ENCODE results near the gene DGKD. TPM values are rescaled to one million over a fixed set of nuclear protein-coding genes. Genes with fewer than 3 reads are reported as not detected.
A peak's percentile ranks its signal among the peaks of the same experiment; 100 is the strongest.

Gene DGKD
- total and polyA plus RNA-seq, 9 of the 15 experiments (the other 6 are each of a cell fraction or from before 2014, with no cell fraction given) = 0.52 to 29.5 (median 10.6) TPM

GRCh38 chr2:233385489-233386044 is 31.3 kb downstream of the DGKD start (continued):
- no peak for TF ChIP-seq ZMIZ1 (IDR thresholded peaks at IDR 0.05; ENCODE audit: low read depth in 2 of 2, low read length in 2 of 2)

- FAIRE-seq = no peak
- ChIA-PET POLR2A (no interaction called here), CTCF (ENCODE audit: low intra/inter-chr PET ratio) (no interaction called here)
- TF ChIP-seq BRF1 (IDR thresholded peaks at IDR 0.05; ENCODE audit: borderline replicate concordance, extremely low read depth, insufficient read length) (no peak), VEZF1 (CRISPR knock-in tag; IDR thresholded peaks at IDR 0.05) (no peak), TAF1 (IDR thresholded peaks at IDR 0.05; ENCODE audit: control insufficient read depth, extremely low read depth, insufficient read depth, low read length, severe bottlenecking) (no peak), IRF1 (CRISPR knock-in tag; IDR thresholded peaks at IDR 0.05; ENCODE audit: borderline replicate concordance) (no peak), HCFC1 (IDR thresholded peaks at IDR 0.05; ENCODE audit: low read depth, low read length) (no peak), USF2 (CRISPR knock-in tag; IDR thresholded peaks at IDR 0.05) (no peak), E2F6 (IDR thresholded peaks at IDR 0.05; ENCODE audit: borderline replicate concordance in 1 of 2, extremely low read depth in 1 of 2, insufficient read depth in 1 of 2, insufficient read length in 1 of 2, low read depth in 1 of 2, low read length in 1 of 2, poor library complexity in 1 of 2, severe bottlenecking in 1 of 2) (no peak), ZNF274 (IDR thresholded peaks at IDR 0.05; ENCODE audit: borderline replicate concordance, low read depth, low read length) (no peak)
Measured at GRCh38 chr2:233386382-233387041, 32.2 kb downstream of the DGKD start.

More at GRCh38 chr2:233386382-233387041, 32.2 kb downstream of the DGKD start:
- ATAC-seq (no peak), DNase-seq (ENCODE audit: extremely low read depth in 1 of 4, low spot score in 3 of 4) (no peak)
- no peak overlapping the region for H3K4me3 ChIP-seq
- H3K9me3 ChIP-seq (replicated peaks; ENCODE audit: control insufficient read depth, insufficient read depth, low read depth, low read length) = no peaks in the 10 kb centered on the region
- peaks cover 28% of the 10 kb centered on the region for H3K79me2 ChIP-seq (ENCODE audit: control insufficient read depth, insufficient read depth, low read length)
- H3K4me1 ChIP-seq (replicated peaks in 1 of 2; ENCODE audit: control insufficient read depth in 2 of 2, insufficient read depth in 2 of 2, low read length in 2 of 2) = peaks cover 0 to 10% of the 10 kb centered on the region in 2 experiments; a peak in 4 of 5 replicates
- H3K36me3 ChIP-seq (ENCODE audit: control insufficient read depth, insufficient read depth, low read length) = peaks cover 6% of the 10 kb centered on the region; the same call in 1 of the 3 replicates
- H3K27ac ChIP-seq (ENCODE audit: extremely low read depth, low read depth, low read length) = no peak overlapping the region
- H3K27me3 ChIP-seq (ENCODE audit: control insufficient read depth in 2 of 2, insufficient read depth in 2 of 2, low read length in 2 of 2) = no peaks in the 10 kb centered on the region
- WGBS (ENCODE audit: insufficient coverage, low coverage, missing lambda C conversion rate) = 72% methylated on average over 8 of the region's 13 CpGs
- intact Hi-C loops (cut with micrococcal nuclease) (no loop called here), in situ Hi-C loops (cut with MboI) (no loop called here)
- peak overlapping the region in 1 of 2 experiments; percentile 58; a peak in 1 of 4 replicates for H3K9ac ChIP-seq (ENCODE audit: insufficient read depth in 1 of 2, low read depth in 2 of 2, low read length in 2 of 2)
- H2AFZ ChIP-seq (ENCODE audit: low read depth, low read length) = no peak overlapping the region
- peaks cover 3% of the 10 kb centered on the region for H3K9me1 ChIP-seq (ENCODE audit: control insufficient read depth, insufficient read depth, low read length)
- no peaks in the 10 kb centered on the region for H4K20me1 ChIP-seq (replicated peaks; ENCODE audit: control insufficient read depth, insufficient read depth, low read length)
- H3K4me2 ChIP-seq (ENCODE audit: insufficient read depth, low read length) = no peak overlapping the region
- no TSS peak for BruUV-seq (replicated peaks)
